IPS-20b (cell line): ENCODE results near the gene SLC36A4.

Source experiments
- H3K27ac ChIP-seq: one replicate; pipeline ENCODE4 v1.5.1; 2013; ENCODE audit warnings: low read length
- H3K27me3 ChIP-seq: 2 replicates; pipeline ENCODE4 v1.6.1; 2013; ENCODE audit warnings: mild to moderate bottlenecking, low read length, inconsistent platforms; ENCODE audit not compliant: insufficient read depth
- H3K36me3 ChIP-seq: 2 replicates; pipeline ENCODE4 v1.6.1; 2013; ENCODE audit warnings: low read depth, mild to moderate bottlenecking, inconsistent platforms, low read length, moderate library complexity; ENCODE audit not compliant: insufficient read depth
- H3K4me1 ChIP-seq: 2 replicates; pipeline ENCODE4 v1.6.1; 2013; ENCODE audit warnings: mild to moderate bottlenecking, control low read depth, inconsistent platforms, low read length, moderate library complexity; ENCODE audit not compliant: insufficient read depth
- H3K4me3 ChIP-seq: 2 replicates; pipeline ENCODE4 v1.5.1; 2013; ENCODE audit warnings: mild to moderate bottlenecking, low read length, inconsistent platforms
- H3K9ac ChIP-seq: 2 replicates; pipeline ENCODE4 v1.6.1; 2013; ENCODE audit warnings: low read depth, mild to moderate bottlenecking, inconsistent platforms, low read length, moderate library complexity
- H3K9me3 ChIP-seq: 2 replicates; pipeline ENCODE4 v1.6.1; 2013; ENCODE audit warnings: mild to moderate bottlenecking, low read depth, low read length, inconsistent platforms; ENCODE audit not compliant: insufficient read depth

Gene SLC36A4

GRCh38 chr11:93219440-93219839, 21.6 kb upstream of the SLC36A4 start:
- H3K36me3 ChIP-seq = no peaks in the 10 kb centered on the region
- no peak overlapping the region for H3K9ac ChIP-seq
- no peaks in the 10 kb centered on the region for H3K27me3 ChIP-seq
- H3K4me1 ChIP-seq = no peaks in the 10 kb centered on the region
- H3K4me3 ChIP-seq = no peak overlapping the region
- no peaks in the 10 kb centered on the region for H3K9me3 ChIP-seq
- H3K27ac ChIP-seq = no peak overlapping the region

GRCh38 chr11:93216511-93217101, 18.8 kb upstream of the SLC36A4 start:
- no peaks in the 10 kb centered on the region for H3K9me3 ChIP-seq
- H3K36me3 ChIP-seq = no peaks in the 10 kb centered on the region
- no peak overlapping the region for H3K4me3 ChIP-seq
- H3K27me3 ChIP-seq = no peaks in the 10 kb centered on the region
- H3K27ac ChIP-seq = no peak overlapping the region
- no peaks in the 10 kb centered on the region for H3K4me1 ChIP-seq
- no peak overlapping the region for H3K9ac ChIP-seq

GRCh38 chr11:93213622-93214021, 15.8 kb upstream of the SLC36A4 start:
- H3K27me3 ChIP-seq = no peaks in the 10 kb centered on the region
- no peak overlapping the region for H3K4me3 ChIP-seq
- no peak overlapping the region for H3K9ac ChIP-seq

GRCh38 chr11:93212094-93212493, 14.3 kb upstream of the SLC36A4 start:
- H3K9me3 ChIP-seq = no peaks in the 10 kb centered on the region
- no peak overlapping the region for H3K27ac ChIP-seq
- no peaks in the 10 kb centered on the region for H3K27me3 ChIP-seq
- no peaks in the 10 kb centered on the region for H3K36me3 ChIP-seq
- no peaks in the 10 kb centered on the region for H3K4me1 ChIP-seq
- no peak overlapping the region for H3K9ac ChIP-seq
- H3K4me3 ChIP-seq = no peak overlapping the region

More at GRCh38 chr11:93213622-93214021, 15.8 kb upstream of the SLC36A4 start:
- Histone ChIP-seq H3K27ac (no peak overlapping the region), H3K4me1 (no peaks in the 10 kb centered on the region), H3K36me3 (no peaks in the 10 kb centered on the region), H3K9me3 (no peaks in the 10 kb centered on the region)

- H3K27ac ChIP-seq = no peak overlapping the region
- H3K9me3 ChIP-seq = no peaks in the 10 kb centered on the region
- no peaks in the 10 kb centered on the region for H3K36me3 ChIP-seq
- no peak overlapping the region for H3K4me3 ChIP-seq
- H3K9ac ChIP-seq = no peak overlapping the region
- H3K27me3 ChIP-seq = no peaks in the 10 kb centered on the region
- no peaks in the 10 kb centered on the region for H3K4me1 ChIP-seq
Observed at GRCh38 chr11:93209466-93209865, 11.7 kb upstream of the SLC36A4 start.

GRCh38 chr11:93208663-93209270, 11.0 kb upstream of the SLC36A4 start:
- H3K9ac ChIP-seq = no peak overlapping the region

GRCh38 chr11:93199616-93200015, 1.8 kb upstream of the SLC36A4 start:
- no peak overlapping the region for H3K27ac ChIP-seq
- H3K4me1 ChIP-seq = no peaks in the 10 kb centered on the region; the same call in 1 of the 2 replicates
- H3K27me3 ChIP-seq = no peaks in the 10 kb centered on the region
- no peaks in the 10 kb centered on the region for H3K9me3 ChIP-seq
- H3K4me3 ChIP-seq = no peak overlapping the region
- no peaks in the 10 kb centered on the region for H3K36me3 ChIP-seq
- H3K9ac ChIP-seq = no peak overlapping the region

More at GRCh38 chr11:93208663-93209270, 11.0 kb upstream of the SLC36A4 start:
- no peak overlapping the region for H3K27ac ChIP-seq
- H3K36me3 ChIP-seq = no peaks in the 10 kb centered on the region
- H3K9me3 ChIP-seq = no peaks in the 10 kb centered on the region
- H3K4me1 ChIP-seq = no peaks in the 10 kb centered on the region
- H3K27me3 ChIP-seq = no peaks in the 10 kb centered on the region
- no peak overlapping the region for H3K4me3 ChIP-seq

GRCh38 chr11:93198215-93198845, 539 bp upstream of the SLC36A4 start:
- Histone ChIP-seq H3K4me1 (no peaks in the 10 kb centered on the region; the same call in 1 of the 2 replicates), H3K4me3 (peak overlapping the region; percentile 98), H3K27ac (no peak overlapping the region), H3K36me3 (no peaks in the 10 kb centered on the region), H3K9me3 (no peaks in the 10 kb centered on the region), H3K9ac (peak overlapping the region; percentile 79; the same call in 1 of the 2 replicates), H3K27me3 (no peaks in the 10 kb centered on the region)

GRCh38 chr11:93196816-93197379, 893 bp downstream of the SLC36A4 start:
- Histone ChIP-seq H3K4me3 (peak overlapping the region; percentile 98), H3K4me1 (peaks cover 4% of the 10 kb centered on the region), H3K27ac (peak overlapping the region; percentile 59), H3K27me3 (no peaks in the 10 kb centered on the region), H3K9me3 (no peaks in the 10 kb centered on the region), H3K36me3 (no peaks in the 10 kb centered on the region), H3K9ac (peak overlapping the region; percentile 91; the same call in 1 of the 2 replicates)

GRCh38 chr11:93194673-93195291, 3.0 kb downstream of the SLC36A4 start:
- Histone ChIP-seq H3K36me3 (no peaks in the 10 kb centered on the region), H3K27ac (no peak overlapping the region), H3K4me1 (peaks cover 7% of the 10 kb centered on the region), H3K4me3 (no peak overlapping the region), H3K27me3 (no peaks in the 10 kb centered on the region), H3K9ac (no peak overlapping the region), H3K9me3 (no peaks in the 10 kb centered on the region)

GRCh38 chr11:93193731-93194130, 4.1 kb downstream of the SLC36A4 start:
- Histone ChIP-seq H3K4me1 (peaks cover 7% of the 10 kb centered on the region), H3K27me3 (no peaks in the 10 kb centered on the region), H3K9me3 (no peaks in the 10 kb centered on the region), H3K27ac (no peak overlapping the region), H3K9ac (no peak overlapping the region), H3K36me3 (no peaks in the 10 kb centered on the region), H3K4me3 (no peak overlapping the region)
